HG03439 (cell line): ENCODE data around the gene C10orf143.

Source experiments
- ATAC-seq: cut with Tn5 transposase; IDR thresholded peaks from one replicate; pipeline ENCODE4 v1.9.1; 2021; ENCODE audit warnings: mild to moderate bottlenecking, moderate library complexity; ENCODE audit not compliant: unreplicated experiment

The C10orf143 gene

GRCh38 chr10:130054021-130054420 is 56.6 kb downstream of the C10orf143 start:
- ATAC-seq: no peak

- ATAC-seq: no peak
These were observed 57.1 kb downstream of the C10orf143 start for GRCh38 chr10:130053561-130053960.

- no peak for ATAC-seq
These were observed 58.4 kb downstream of the C10orf143 start for GRCh38 chr10:130052193-130052592.

GRCh38 chr10:130050721-130051120 is 59.9 kb downstream of the C10orf143 start:
- ATAC-seq: no peak

GRCh38 chr10:130049987-130050386 is 60.6 kb downstream of the C10orf143 start:
- no peak for ATAC-seq

GRCh38 chr10:130049244-130049643 is 61.4 kb downstream of the C10orf143 start:
- ATAC-seq: no peak

GRCh38 chr10:130048081-130048480 is 62.5 kb downstream of the C10orf143 start:
- no peak for ATAC-seq

- ATAC-seq: no peak
These were observed 63.3 kb downstream of the C10orf143 start for GRCh38 chr10:130047336-130047735.

- no peak for ATAC-seq
These were observed 64.0 kb downstream of the C10orf143 start for GRCh38 chr10:130046591-130046990.

- no peak for ATAC-seq
These were observed 64.8 kb downstream of the C10orf143 start for GRCh38 chr10:130045801-130046321.

GRCh38 chr10:130045091-130045652 is 65.5 kb downstream of the C10orf143 start:
- ATAC-seq: no peak

GRCh38 chr10:130044067-130045061 is 66.3 kb downstream of the C10orf143 start:
- no peak for ATAC-seq

GRCh38 chr10:130043491-130043890 is 67.1 kb downstream of the C10orf143 start:
- ATAC-seq: no peak

- no peak for ATAC-seq
These were observed 68.2 kb downstream of the C10orf143 start for GRCh38 chr10:130042381-130042780.

GRCh38 chr10:130041451-130042371 is 68.9 kb downstream of the C10orf143 start:
- ATAC-seq: no peak

- no peak for ATAC-seq
These were observed 69.8 kb downstream of the C10orf143 start for GRCh38 chr10:130040817-130041330.

GRCh38 chr10:130040351-130040750 is 70.3 kb downstream of the C10orf143 start:
- ATAC-seq: no peak

- ATAC-seq: no peak
These were observed 71.5 kb downstream of the C10orf143 start for GRCh38 chr10:130039141-130039540.

GRCh38 chr10:130038611-130039109 is 72.0 kb downstream of the C10orf143 start:
- ATAC-seq: no peak

GRCh38 chr10:130038019-130038555 is 72.5 kb downstream of the C10orf143 start:
- ATAC-seq: no peak
